ENCODE data around the gene ANKRD33B. TPM values are rescaled to one million over a fixed set of nuclear protein-coding genes. Genes with fewer than 3 reads are reported as not detected.

The ANKRD33B gene
- total RNA-seq, 1 experiment from 2014 or later, result 6.9 TPM

- Histone ChIP-seq H3K4ac (ENCODE audit: low read depth, low read length) (no peak overlapping the region), H3K9me3 (ENCODE audit: control insufficient read depth, low read depth, low read length) (no peaks in the 10 kb centered on the region), H2BK120ac (ENCODE audit: low read depth, low read length, poor library complexity, severe bottlenecking) (no peak overlapping the region), H3K56ac (ENCODE audit: insufficient read length, low read depth, low read length) (no peak overlapping the region), H3K23ac (ENCODE audit: insufficient read length, low read depth, low read length) (no peak overlapping the region), H3K79me1 (ENCODE audit: insufficient read depth, low read depth, low read length, poor library complexity, severe bottlenecking) (no peaks in the 10 kb centered on the region), H2AFZ (ENCODE audit: low read length) (no peak overlapping the region), H3K27ac (ENCODE audit: insufficient read length, low read depth, low read length) (no peak overlapping the region), H2BK20ac (ENCODE audit: low read depth, low read length, poor library complexity, severe bottlenecking) (no peak overlapping the region), H3K23me2 (ENCODE audit: insufficient read length, low read depth, low read length, poor library complexity, severe bottlenecking) (no peaks in the 10 kb centered on the region), H3K27me3 (ENCODE audit: insufficient read depth, low read length) (no peaks in the 10 kb centered on the region), H4K91ac (ENCODE audit: insufficient read length, low read depth, low read length) (no peak overlapping the region), H4K8ac (replicated peaks; ENCODE audit: insufficient read length, low read depth, low read length) (no peak overlapping the region), H3T11ph (ENCODE audit: low read length) (no peak overlapping the region), H3K4me1 (ENCODE audit: insufficient read depth, low read length) (no peaks in the 10 kb centered on the region), H3K9ac (ENCODE audit: extremely low read depth, insufficient read length, low read length) (no peak overlapping the region), H4K20me1 (ENCODE audit: control insufficient read depth, insufficient read depth, insufficient read length) (no peaks in the 10 kb centered on the region), H3K18ac (ENCODE audit: insufficient read length, low read depth, low read length) (no peak overlapping the region), H3K14ac (ENCODE audit: insufficient read depth, low read length) (no peak overlapping the region), H4K5ac (ENCODE audit: insufficient read length, low read depth, low read length) (no peak overlapping the region), H3K4me2 (ENCODE audit: insufficient read depth, insufficient read length, low read length) (no peak overlapping the region), H2BK5ac (ENCODE audit: insufficient read length, low read length) (no peak overlapping the region), H2BK15ac (ENCODE audit: low read depth, low read length) (no peak overlapping the region), H2AK5ac (ENCODE audit: insufficient read length, low read length) (no peak overlapping the region), H2BK12ac (ENCODE audit: insufficient read length, low read depth, low read length) (no peak overlapping the region), H3K79me2 (ENCODE audit: insufficient read depth, low read length) (no peaks in the 10 kb centered on the region)
- Mint-ChIP-seq H3K36me3 (ENCODE audit: insufficient read depth in 1 of 3, low read depth in 3 of 3) (peaks cover 5 to 15% (median 14%) of the 10 kb centered on the region in 3 experiments; a peak in 6 of 7 replicates), H3K27me3 (ENCODE audit: low read depth) (peaks cover 21% of the 10 kb centered on the region), H3K27ac (no peak overlapping the region), H3K9me3 (peaks cover 0 to 5% of the 10 kb centered on the region in 2 experiments; a peak in 1 of 5 replicates), H3K4me1 (peaks cover 2 to 3% of the 10 kb centered on the region in 2 experiments; a peak in 2 of 4 replicates), H3K4me3 (no peak overlapping the region)
- no CpG with 5 or more reads among the region's 11 CpGs for WGBS (ENCODE audit: extremely low coverage, insufficient read length, low lambda C conversion rate)
- TF ChIP-seq, protein P1, sequence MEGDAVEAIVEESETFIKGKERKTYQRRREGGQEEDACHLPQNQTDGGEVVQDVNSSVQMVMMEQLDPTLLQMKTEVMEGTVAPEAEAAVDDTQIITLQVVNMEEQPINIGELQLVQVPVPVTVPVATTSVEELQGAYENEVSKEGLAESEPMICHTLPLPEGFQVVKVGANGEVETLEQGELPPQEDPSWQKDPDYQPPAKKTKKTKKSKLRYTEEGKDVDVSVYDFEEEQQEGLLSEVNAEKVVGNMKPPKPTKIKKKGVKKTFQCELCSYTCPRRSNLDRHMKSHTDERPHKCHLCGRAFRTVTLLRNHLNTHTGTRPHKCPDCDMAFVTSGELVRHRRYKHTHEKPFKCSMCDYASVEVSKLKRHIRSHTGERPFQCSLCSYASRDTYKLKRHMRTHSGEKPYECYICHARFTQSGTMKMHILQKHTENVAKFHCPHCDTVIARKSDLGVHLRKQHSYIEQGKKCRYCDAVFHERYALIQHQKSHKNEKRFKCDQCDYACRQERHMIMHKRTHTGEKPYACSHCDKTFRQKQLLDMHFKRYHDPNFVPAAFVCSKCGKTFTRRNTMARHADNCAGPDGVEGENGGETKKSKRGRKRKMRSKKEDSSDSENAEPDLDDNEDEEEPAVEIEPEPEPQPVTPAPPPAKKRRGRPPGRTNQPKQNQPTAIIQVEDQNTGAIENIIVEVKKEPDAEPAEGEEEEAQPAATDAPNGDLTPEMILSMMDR (conservative IDR thresholded peaks at IDR 0.05), result no peak
- no peak for DNase-seq
Measured at GRCh38 chr5:10674096-10674495, 110.2 kb downstream of the ANKRD33B start.
